ENCODE data around the gene TDG. TPM values are rescaled to one million over a fixed set of nuclear protein-coding genes. Genes with fewer than 3 reads are reported as not detected.

TDG gene
- total RNA-seq, 1 donor from 2014 or later: 34.9 TPM

GRCh38 chr12:103944964-103945363, 20.7 kb upstream of the TDG start:
- Histone ChIP-seq H3K36me3 (ENCODE audit: control insufficient read depth, insufficient read depth, low read length) (peaks cover 3% of the 10 kb centered on the region), H3K27me3 (ENCODE audit: control insufficient read depth, insufficient read depth, low read length) (no peaks in the 10 kb centered on the region), H3K4me3 (ENCODE audit: low read depth, low read length) (no peak overlapping the region)
- DNase-seq (ENCODE audit: low read depth): no peak
- TF ChIP-seq, protein P1, sequence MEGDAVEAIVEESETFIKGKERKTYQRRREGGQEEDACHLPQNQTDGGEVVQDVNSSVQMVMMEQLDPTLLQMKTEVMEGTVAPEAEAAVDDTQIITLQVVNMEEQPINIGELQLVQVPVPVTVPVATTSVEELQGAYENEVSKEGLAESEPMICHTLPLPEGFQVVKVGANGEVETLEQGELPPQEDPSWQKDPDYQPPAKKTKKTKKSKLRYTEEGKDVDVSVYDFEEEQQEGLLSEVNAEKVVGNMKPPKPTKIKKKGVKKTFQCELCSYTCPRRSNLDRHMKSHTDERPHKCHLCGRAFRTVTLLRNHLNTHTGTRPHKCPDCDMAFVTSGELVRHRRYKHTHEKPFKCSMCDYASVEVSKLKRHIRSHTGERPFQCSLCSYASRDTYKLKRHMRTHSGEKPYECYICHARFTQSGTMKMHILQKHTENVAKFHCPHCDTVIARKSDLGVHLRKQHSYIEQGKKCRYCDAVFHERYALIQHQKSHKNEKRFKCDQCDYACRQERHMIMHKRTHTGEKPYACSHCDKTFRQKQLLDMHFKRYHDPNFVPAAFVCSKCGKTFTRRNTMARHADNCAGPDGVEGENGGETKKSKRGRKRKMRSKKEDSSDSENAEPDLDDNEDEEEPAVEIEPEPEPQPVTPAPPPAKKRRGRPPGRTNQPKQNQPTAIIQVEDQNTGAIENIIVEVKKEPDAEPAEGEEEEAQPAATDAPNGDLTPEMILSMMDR (IDR thresholded peaks at IDR 0.05; ENCODE audit: insufficient read depth, low read length, poor library complexity, severe bottlenecking): no peak

GRCh38 chr12:103947871-103948555, 17.7 kb upstream of the TDG start:
- no peaks in the 10 kb centered on the region for H3K27me3 ChIP-seq (ENCODE audit: control insufficient read depth, insufficient read depth, low read length)
- TF ChIP-seq, protein P1 (IDR thresholded peaks at IDR 0.05; ENCODE audit: insufficient read depth, low read length, poor library complexity, severe bottlenecking): no peak
- no peaks in the 10 kb centered on the region for H3K36me3 ChIP-seq (ENCODE audit: control insufficient read depth, insufficient read depth, low read length)
- no peak for DNase-seq (ENCODE audit: low read depth)
- H3K4me3 ChIP-seq (ENCODE audit: low read depth, low read length): no peak overlapping the region

- H3K36me3 ChIP-seq (ENCODE audit: control insufficient read depth, insufficient read depth, low read length): no peaks in the 10 kb centered on the region
- H3K4me3 ChIP-seq (ENCODE audit: low read depth, low read length): no peak overlapping the region
- DNase-seq (ENCODE audit: low read depth): no peak
- TF ChIP-seq, protein P1 (IDR thresholded peaks at IDR 0.05; ENCODE audit: insufficient read depth, low read length, poor library complexity, severe bottlenecking): no peak
- no peaks in the 10 kb centered on the region for H3K27me3 ChIP-seq (ENCODE audit: control insufficient read depth, insufficient read depth, low read length)
Measured at GRCh38 chr12:103948746-103949406, 16.8 kb upstream of the TDG start.

DNA sequence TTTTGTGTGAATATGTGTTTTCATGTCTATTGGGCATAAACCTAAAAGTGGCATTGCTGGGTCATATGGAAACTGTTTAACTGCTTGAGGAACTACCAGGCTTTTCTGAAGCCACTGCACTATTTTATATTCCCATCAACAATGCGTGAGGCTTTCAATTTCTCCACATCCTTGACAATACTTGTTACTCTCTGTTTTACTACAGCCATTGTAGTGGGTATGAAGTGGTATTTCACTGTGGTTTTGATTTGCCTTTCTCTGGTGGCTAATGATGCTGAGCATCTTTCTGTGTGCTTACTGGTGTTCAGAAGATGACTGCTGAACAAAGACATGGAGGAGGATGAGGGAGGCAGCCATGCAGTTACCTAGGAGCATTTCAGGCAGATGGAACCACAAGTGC, 13.2 kb upstream of the TDG start:
- no peak for DNase-seq (ENCODE audit: low read depth)
- Histone ChIP-seq H3K36me3 (ENCODE audit: control insufficient read depth, insufficient read depth, low read length) (peaks cover 1% of the 10 kb centered on the region), H3K27me3 (ENCODE audit: control insufficient read depth, insufficient read depth, low read length) (no peaks in the 10 kb centered on the region), H3K4me3 (ENCODE audit: low read depth, low read length) (no peak overlapping the region)
- TF ChIP-seq, protein P1 (IDR thresholded peaks at IDR 0.05; ENCODE audit: insufficient read depth, low read length, poor library complexity, severe bottlenecking): no peak

DNA sequence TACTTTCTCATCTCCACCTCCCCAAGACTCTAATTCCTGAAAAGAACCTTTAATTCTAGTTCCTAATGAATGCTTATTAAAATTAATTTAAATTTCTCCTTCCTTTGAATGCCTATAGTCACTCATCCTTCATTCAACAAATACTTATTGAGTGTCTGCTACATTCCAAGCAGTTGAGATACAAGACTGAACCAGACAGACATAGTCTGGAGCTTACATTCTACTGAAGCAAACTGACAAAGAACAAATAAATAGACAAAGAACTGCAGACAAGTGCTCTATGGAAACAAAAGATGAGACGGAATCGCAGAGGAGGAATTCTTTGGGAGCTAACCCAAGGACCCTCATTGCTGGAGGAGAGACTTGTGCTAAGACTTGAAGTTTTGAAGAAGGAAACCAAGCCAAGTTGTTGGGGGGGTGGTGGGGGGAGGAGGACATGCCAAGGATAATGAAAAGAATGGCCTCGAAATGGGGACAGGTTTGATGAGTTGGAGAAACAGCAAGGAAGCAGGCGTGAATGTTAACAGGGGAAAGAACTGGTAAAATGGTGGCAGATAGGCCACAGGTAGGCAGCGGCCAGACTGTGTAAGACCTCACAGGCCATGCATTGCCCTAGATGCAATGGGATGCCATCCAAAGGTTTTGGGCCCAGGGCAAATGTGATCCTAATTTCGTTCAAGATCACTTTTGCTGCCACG, 9.7 kb upstream of the TDG start:
- Histone ChIP-seq H3K4me3 (ENCODE audit: low read depth, low read length) (peak overlapping the region; percentile 91), H3K27me3 (ENCODE audit: control insufficient read depth, insufficient read depth, low read length) (no peaks in the 10 kb centered on the region), H3K36me3 (ENCODE audit: control insufficient read depth, insufficient read depth, low read length) (peaks cover 1% of the 10 kb centered on the region)
- TF ChIP-seq, protein P1 (IDR thresholded peaks at IDR 0.05; ENCODE audit: insufficient read depth, low read length, poor library complexity, severe bottlenecking): no peak
- DNase-seq (ENCODE audit: low read depth): no peak

All from kidney epithelial cell (primary cell).